ENCODE results near the gene WAC. TPM values are rescaled to one million over a fixed set of nuclear protein-coding genes. Genes with fewer than 3 reads are reported as not detected.

The WAC gene
- total RNA-seq, 3 donors from 2014 or later (not counting 1 experiment from before 2014, with no cell fraction given): 225 to 245 (median 226) TPM

DNA sequence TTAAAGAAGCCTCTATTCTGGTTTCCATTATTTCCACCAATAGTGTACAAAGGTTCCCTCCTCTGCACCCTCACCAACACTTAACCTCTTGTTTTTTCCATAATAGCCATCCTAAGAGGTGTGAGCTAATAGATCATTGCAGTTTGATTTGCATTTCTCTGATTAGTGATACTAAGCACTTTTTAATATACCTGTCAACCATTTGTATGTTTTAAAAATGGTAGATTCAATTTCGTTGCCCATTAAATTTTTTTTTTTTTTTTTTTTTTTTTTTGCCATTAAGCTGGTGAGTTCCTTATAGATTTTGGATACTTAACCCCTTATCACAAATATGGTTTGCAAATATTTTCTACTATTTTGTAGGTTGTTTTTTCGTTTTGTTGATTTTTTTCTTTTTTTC is 23.2 kb downstream of the WAC start:
- no peaks in the 10 kb centered on the region for H3K9me3 ChIP-seq (ENCODE audit: control insufficient read depth, insufficient read depth, low read length)
- 50% methylated on average over 1 of the region's 2 CpGs for WGBS (ENCODE audit: insufficient coverage)
- Mint-ChIP-seq H3K36me3 (peaks cover 3% of the 10 kb centered on the region), H3K4me3 (no peak overlapping the region), H3K27ac (peak overlapping the region in 1 of 2 donors; percentile 82), H3K4me1 (peaks cover 90 to 91% of the 10 kb centered on the region in 2 donors), H3K27me3 (ENCODE audit: low read depth in 2 of 2) (no peaks in the 10 kb centered on the region), H3K9me3 (no peaks in the 10 kb centered on the region)
- ATAC-seq: no peak
- peaks cover 20% of the 10 kb centered on the region for H3K4me1 ChIP-seq (ENCODE audit: control insufficient read depth, insufficient read depth, low read length)
- no peak overlapping the region for H3K27ac ChIP-seq (ENCODE audit: low read length)
- intact Hi-C loops (cut with micrococcal nuclease): no loop called here
- H3K4me3 ChIP-seq (ENCODE audit: low read length): no peak overlapping the region
- no peak for DNase-seq
- H3K27me3 ChIP-seq (ENCODE audit: control insufficient read depth, insufficient read depth, low read length): no peaks in the 10 kb centered on the region
- H3K36me3 ChIP-seq (ENCODE audit: control insufficient read depth, insufficient read depth, low read length): peaks cover 35% of the 10 kb centered on the region
- TF ChIP-seq, protein P1, sequence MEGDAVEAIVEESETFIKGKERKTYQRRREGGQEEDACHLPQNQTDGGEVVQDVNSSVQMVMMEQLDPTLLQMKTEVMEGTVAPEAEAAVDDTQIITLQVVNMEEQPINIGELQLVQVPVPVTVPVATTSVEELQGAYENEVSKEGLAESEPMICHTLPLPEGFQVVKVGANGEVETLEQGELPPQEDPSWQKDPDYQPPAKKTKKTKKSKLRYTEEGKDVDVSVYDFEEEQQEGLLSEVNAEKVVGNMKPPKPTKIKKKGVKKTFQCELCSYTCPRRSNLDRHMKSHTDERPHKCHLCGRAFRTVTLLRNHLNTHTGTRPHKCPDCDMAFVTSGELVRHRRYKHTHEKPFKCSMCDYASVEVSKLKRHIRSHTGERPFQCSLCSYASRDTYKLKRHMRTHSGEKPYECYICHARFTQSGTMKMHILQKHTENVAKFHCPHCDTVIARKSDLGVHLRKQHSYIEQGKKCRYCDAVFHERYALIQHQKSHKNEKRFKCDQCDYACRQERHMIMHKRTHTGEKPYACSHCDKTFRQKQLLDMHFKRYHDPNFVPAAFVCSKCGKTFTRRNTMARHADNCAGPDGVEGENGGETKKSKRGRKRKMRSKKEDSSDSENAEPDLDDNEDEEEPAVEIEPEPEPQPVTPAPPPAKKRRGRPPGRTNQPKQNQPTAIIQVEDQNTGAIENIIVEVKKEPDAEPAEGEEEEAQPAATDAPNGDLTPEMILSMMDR (IDR thresholded peaks at IDR 0.05): no peak

DNA sequence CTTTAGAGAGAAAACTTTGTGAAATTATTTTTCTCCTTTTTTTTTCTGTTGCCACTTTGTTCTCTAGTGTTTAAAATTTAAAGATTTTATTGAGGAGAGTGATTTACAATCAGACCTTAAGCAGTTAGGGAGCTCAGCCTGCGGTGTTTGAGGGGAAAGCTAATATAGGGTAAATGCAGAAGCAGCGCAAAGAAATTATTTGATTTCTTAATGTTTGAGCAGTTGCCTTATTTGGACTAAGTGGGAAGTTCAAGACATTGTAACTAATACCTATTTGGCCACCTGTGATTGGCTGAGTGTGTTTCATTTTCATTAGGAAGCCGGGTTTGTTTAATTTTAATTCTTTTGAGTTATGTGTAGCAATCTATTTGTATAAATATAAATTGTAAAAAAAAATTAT is 25.3 kb downstream of the WAC start:
- H3K4me3 ChIP-seq (ENCODE audit: low read length): no peak overlapping the region
- peaks cover 76 to 83% of the 10 kb centered on the region in 2 donors for H3K4me1 Mint-ChIP-seq
- H3K36me3 Mint-ChIP-seq: no peaks in the 10 kb centered on the region
- peaks cover 20% of the 10 kb centered on the region for H3K4me1 ChIP-seq (ENCODE audit: control insufficient read depth, insufficient read depth, low read length)
- no peaks in the 10 kb centered on the region for H3K27me3 ChIP-seq (ENCODE audit: control insufficient read depth, insufficient read depth, low read length)
- H3K27ac Mint-ChIP-seq: peak overlapping the region; percentile 52 to 66
- no peaks in the 10 kb centered on the region for H3K9me3 Mint-ChIP-seq
- peak overlapping the region; percentile 37 for H3K4me3 Mint-ChIP-seq
- intact Hi-C loops (cut with micrococcal nuclease): no loop called here
- no peaks in the 10 kb centered on the region for H3K9me3 ChIP-seq (ENCODE audit: control insufficient read depth, insufficient read depth, low read length)
- H3K36me3 ChIP-seq (ENCODE audit: control insufficient read depth, insufficient read depth, low read length): peaks cover 33% of the 10 kb centered on the region
- ATAC-seq: no peak
- TF ChIP-seq, protein P1 (IDR thresholded peaks at IDR 0.05): no peak
- WGBS (ENCODE audit: insufficient coverage): 96% methylated on average over 2 of the region's 3 CpGs
- no peak for DNase-seq
- no peak overlapping the region for H3K27ac ChIP-seq (ENCODE audit: low read length)
- no peaks in the 10 kb centered on the region for H3K27me3 Mint-ChIP-seq (ENCODE audit: low read depth in 2 of 2)

DNA sequence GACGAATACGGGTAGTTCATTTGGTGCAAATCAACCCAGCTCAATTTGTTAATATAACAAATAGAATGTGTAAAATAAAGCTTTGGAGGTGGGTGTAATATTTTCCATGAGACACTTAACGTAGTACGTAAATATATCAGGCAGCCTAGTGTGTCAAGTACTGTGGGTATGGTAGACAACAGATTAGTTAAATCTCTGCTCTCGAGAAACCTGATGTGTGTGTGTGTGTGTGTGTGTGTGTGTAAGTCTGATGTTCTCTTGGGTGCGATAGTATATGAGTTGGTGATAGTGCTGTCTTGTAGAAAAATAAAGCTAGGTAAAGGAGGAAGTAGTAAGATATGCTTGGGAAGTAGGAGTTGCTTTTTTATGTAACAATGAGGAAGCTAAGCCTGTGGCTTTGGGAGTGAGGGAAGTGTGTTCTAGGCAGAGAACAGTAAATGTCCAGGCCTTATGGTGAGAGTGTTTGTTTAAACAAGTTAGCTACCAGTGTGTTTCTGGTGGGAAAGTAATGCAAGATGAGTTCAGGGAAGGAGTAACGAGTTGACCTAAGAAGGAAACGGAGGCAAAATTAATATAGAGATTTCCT is 26.1 kb downstream of the WAC start:
- peaks cover 31% of the 10 kb centered on the region for H3K36me3 ChIP-seq (ENCODE audit: control insufficient read depth, insufficient read depth, low read length)
- H3K27ac ChIP-seq (ENCODE audit: low read length): no peak overlapping the region
- ATAC-seq (peak in 2 of 3 donors; percentile 9 to 30), DNase-seq (no peak)
- no peaks in the 10 kb centered on the region for H3K27me3 ChIP-seq (ENCODE audit: control insufficient read depth, insufficient read depth, low read length)
- TF ChIP-seq, protein P1 (IDR thresholded peaks at IDR 0.05): no peak
- no peak overlapping the region for H3K4me3 ChIP-seq (ENCODE audit: low read length)
- Mint-ChIP-seq H3K9me3 (no peaks in the 10 kb centered on the region), H3K36me3 (no peaks in the 10 kb centered on the region), H3K4me1 (peaks cover 76 to 79% of the 10 kb centered on the region in 2 donors), H3K27me3 (ENCODE audit: low read depth in 2 of 2) (no peaks in the 10 kb centered on the region), H3K27ac (peak overlapping the region; percentile 15 to 66), H3K4me3 (peak overlapping the region; percentile 10)
- intact Hi-C loops (cut with micrococcal nuclease): no loop called here
- WGBS (ENCODE audit: insufficient coverage): 85% methylated on average over 6 of the region's 8 CpGs
- peaks cover 20% of the 10 kb centered on the region for H3K4me1 ChIP-seq (ENCODE audit: control insufficient read depth, insufficient read depth, low read length)
- H3K9me3 ChIP-seq (ENCODE audit: control insufficient read depth, insufficient read depth, low read length): no peaks in the 10 kb centered on the region

DNA sequence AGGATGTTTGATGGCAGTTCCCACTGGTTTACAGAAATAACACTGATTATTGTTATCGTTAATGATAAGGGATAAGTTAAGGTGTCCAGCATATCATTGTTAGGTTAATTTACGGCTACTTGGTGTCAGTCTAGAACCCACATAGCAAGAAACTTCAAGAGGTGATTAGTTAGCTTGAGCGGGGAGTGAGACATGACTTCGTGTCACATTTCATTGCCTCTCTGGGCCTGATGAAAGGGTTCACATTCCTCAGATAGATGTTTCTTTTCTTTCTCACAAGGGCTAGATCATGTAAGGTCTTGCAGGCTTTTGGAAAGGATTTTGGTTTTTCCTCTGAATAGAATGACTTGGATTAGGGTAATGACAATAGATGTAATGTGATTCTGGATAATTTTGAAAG is 26.7 kb downstream of the WAC start:
- Mint-ChIP-seq H3K27ac (peak overlapping the region; percentile 15 to 66), H3K4me3 (no peak overlapping the region), H3K4me1 (peaks cover 76 to 79% of the 10 kb centered on the region in 2 donors), H3K36me3 (no peaks in the 10 kb centered on the region), H3K27me3 (ENCODE audit: low read depth in 2 of 2) (no peaks in the 10 kb centered on the region), H3K9me3 (no peaks in the 10 kb centered on the region)
- Histone ChIP-seq H3K27ac (ENCODE audit: low read length) (no peak overlapping the region), H3K36me3 (ENCODE audit: control insufficient read depth, insufficient read depth, low read length) (peaks cover 32% of the 10 kb centered on the region), H3K9me3 (ENCODE audit: control insufficient read depth, insufficient read depth, low read length) (no peaks in the 10 kb centered on the region), H3K4me1 (ENCODE audit: control insufficient read depth, insufficient read depth, low read length) (peaks cover 22% of the 10 kb centered on the region), H3K27me3 (ENCODE audit: control insufficient read depth, insufficient read depth, low read length) (no peaks in the 10 kb centered on the region), H3K4me3 (ENCODE audit: low read length) (no peak overlapping the region)
- no peak for ATAC-seq
- TF ChIP-seq, protein P1 (IDR thresholded peaks at IDR 0.05): no peak
- DNase-seq: no peak
- WGBS (ENCODE audit: insufficient coverage): 92% methylated on average over 4 of the region's 4 CpGs
- intact Hi-C loops (cut with micrococcal nuclease): no loop called here

All from natural killer cell (primary cell).